H9 (cell line): ENCODE data around the gene NEMP2. TPM values are rescaled to one million over a fixed set of nuclear protein-coding genes. Genes with fewer than 3 reads are reported as not detected.
"Not testable (repeated sequence)": the region's sequence is repeated elsewhere in the genome, so short reads cannot be mapped to it uniquely, and the experiment has no call there.

Experiments used
- DNase-seq: peaks from one replicate; pipeline ENCODE4 v3.0.0-alpha.2; 2017
- H2AFZ ChIP-seq: one replicate; pipeline ENCODE4 v1.6.1; 2013; ENCODE audit warnings: mild to moderate bottlenecking, low read length, control low read depth, moderate library complexity
- H2AK5ac ChIP-seq: 2 replicates; pipeline ENCODE4 v1.6.1; 2013; ENCODE audit warnings: low read length, control low read depth, mixed read lengths; ENCODE audit not compliant: insufficient read length
- H2BK120ac ChIP-seq: one replicate; pipeline ENCODE4 v1.6.1; 2013; ENCODE audit warnings: low read depth, mild to moderate bottlenecking, low read length, control low read depth, inconsistent platforms; ENCODE audit not compliant: poor library complexity, severe bottlenecking
- H2BK12ac ChIP-seq: 2 replicates; pipeline ENCODE4 v1.6.1; 2013; ENCODE audit warnings: low read length, control low read depth, mixed read lengths, low read depth; ENCODE audit not compliant: insufficient read length
- H2BK15ac ChIP-seq: 2 replicates; pipeline ENCODE4 v1.6.1; 2013; ENCODE audit warnings: low read depth, low read length, control low read depth
- H2BK20ac ChIP-seq: one replicate; pipeline ENCODE4 v1.6.1; 2013; ENCODE audit warnings: low read depth, mild to moderate bottlenecking, low read length, control low read depth, inconsistent platforms; ENCODE audit not compliant: poor library complexity, severe bottlenecking
- H2BK5ac ChIP-seq: 2 replicates; pipeline ENCODE4 v1.6.1; 2013; ENCODE audit warnings: low read length, control low read depth, mixed read lengths; ENCODE audit not compliant: insufficient read length
- H3K14ac ChIP-seq: 2 replicates; pipeline ENCODE4 v1.6.1; 2013; ENCODE audit warnings: low read length, control low read depth; ENCODE audit not compliant: insufficient read depth
- H3K18ac ChIP-seq: 2 replicates; pipeline ENCODE4 v1.6.1; 2013; ENCODE audit warnings: low read depth, mild to moderate bottlenecking, mixed read lengths, low read length, control low read depth; ENCODE audit not compliant: insufficient read length
- H3K23ac ChIP-seq: 2 replicates; pipeline ENCODE4 v1.6.1; 2013; ENCODE audit warnings: low read length, control low read depth, mixed read lengths, low read depth; ENCODE audit not compliant: insufficient read length
- H3K23me2 ChIP-seq: 2 replicates; pipeline ENCODE4 v1.6.1; 2013; ENCODE audit warnings: low read depth, mild to moderate bottlenecking, mixed read lengths, low read length, control low read depth; ENCODE audit not compliant: insufficient read length, poor library complexity, severe bottlenecking
- H3K27ac ChIP-seq: 2 replicates; pipeline ENCODE4 v1.5.1; 2013; ENCODE audit warnings: low read length, control low read depth, mixed read lengths, low read depth; ENCODE audit not compliant: insufficient read length
- H3K27me3 ChIP-seq: 2 replicates; pipeline ENCODE4 v1.6.1; 2013; ENCODE audit warnings: low read length, control low read depth, inconsistent platforms; ENCODE audit not compliant: insufficient read depth
- H3K4ac ChIP-seq: 2 replicates; pipeline ENCODE4 v1.6.1; 2013; ENCODE audit warnings: low read depth, mild to moderate bottlenecking, control low read depth, inconsistent platforms, low read length, moderate library complexity
- H3K4me1 ChIP-seq: 2 replicates; pipeline ENCODE4 v1.6.1; 2013; ENCODE audit warnings: low read length, control low read depth, inconsistent platforms; ENCODE audit not compliant: insufficient read depth
- H3K4me2 ChIP-seq: 2 replicates; pipeline ENCODE4 v1.6.1; 2013; ENCODE audit warnings: low read length, control low read depth, mixed read lengths; ENCODE audit not compliant: insufficient read length, insufficient read depth
- H3K56ac ChIP-seq: 2 replicates; pipeline ENCODE4 v1.6.1; 2013; ENCODE audit warnings: low read depth, mild to moderate bottlenecking, mixed read lengths, low read length, control low read depth; ENCODE audit not compliant: insufficient read length
- H3K79me1 ChIP-seq: 2 replicates; pipeline ENCODE4 v1.6.1; 2013; ENCODE audit warnings: low read depth, mild to moderate bottlenecking, moderate library complexity, low read length, control low read depth, inconsistent platforms; ENCODE audit not compliant: insufficient read depth, poor library complexity, severe bottlenecking
- H3K79me2 ChIP-seq: 2 replicates; pipeline ENCODE4 v1.6.1; 2013; ENCODE audit warnings: low read length, control low read depth, inconsistent platforms; ENCODE audit not compliant: insufficient read depth
- H3K9ac ChIP-seq: 2 replicates; pipeline ENCODE4 v1.6.1; 2013; ENCODE audit warnings: low read length, control low read depth, mixed read lengths; ENCODE audit not compliant: insufficient read length; ENCODE audit errors: extremely low read depth
- H3K9me3 ChIP-seq: one replicate; pipeline ENCODE4 v1.6.1; 2013; ENCODE audit warnings: low read depth, low read length, inconsistent platforms; ENCODE audit not compliant: control insufficient read depth
- H3T11ph ChIP-seq: one replicate; pipeline ENCODE4 v1.6.1; 2013; ENCODE audit warnings: mild to moderate bottlenecking, low read length, control low read depth, inconsistent platforms
- H4K20me1 ChIP-seq: one replicate; pipeline ENCODE4 v1.6.1; 2013; ENCODE audit not compliant: control insufficient read depth, insufficient read length, insufficient read depth
- H4K5ac ChIP-seq: 2 replicates; pipeline ENCODE4 v1.6.1; 2013; ENCODE audit warnings: low read depth, mild to moderate bottlenecking, mixed read lengths, low read length, control low read depth; ENCODE audit not compliant: insufficient read length
- H4K8ac ChIP-seq: replicated peaks from 2 replicates; pipeline ENCODE4 v1.6.1; 2013; ENCODE audit warnings: low read length, control low read depth, mixed read lengths, low read depth; ENCODE audit not compliant: insufficient read length
- H4K91ac ChIP-seq: 2 replicates; pipeline ENCODE4 v1.6.1; 2013; ENCODE audit warnings: low read depth, mild to moderate bottlenecking, moderate library complexity, mixed read lengths, low read length, control low read depth; ENCODE audit not compliant: insufficient read length
- H3K27ac Mint-ChIP-seq, 3 experiments: 2 replicates in 2 of 3; 3 replicates in 1 of 3; pipeline ENCODE4 v1.8.0; 2020 to 2021; ENCODE audit warnings: mixed read lengths in 3 of 3, mild to moderate bottlenecking in 1 of 3, moderate library complexity in 1 of 3
- H3K27me3 Mint-ChIP-seq: 2 replicates; pipeline ENCODE4 v1.8.0; 2021; ENCODE audit warnings: low read depth, mild to moderate bottlenecking, moderate library complexity, mixed read lengths
- H3K36me3 Mint-ChIP-seq, 3 experiments: 2 replicates in 2 of 3; 3 replicates in 1 of 3; pipeline ENCODE4 v1.8.0; 2020 to 2021; ENCODE audit warnings: low read depth in 3 of 3, mixed read lengths in 3 of 3; ENCODE audit not compliant: insufficient read depth in 1 of 3
- H3K4me1 Mint-ChIP-seq, 2 experiments: 2 replicates each; pipeline ENCODE4 v1.8.0; 2020; ENCODE audit warnings: mixed read lengths in 2 of 2
- H3K4me3 Mint-ChIP-seq, 2 experiments: 2 replicates in 1 of 2; 3 replicates in 1 of 2; pipeline ENCODE4 v1.8.0; 2020 to 2021; ENCODE audit warnings: mild to moderate bottlenecking in 2 of 2, mixed read lengths in 2 of 2, moderate library complexity in 1 of 2
- H3K9me3 Mint-ChIP-seq, 2 experiments: 2 replicates in 1 of 2; 3 replicates in 1 of 2; pipeline ENCODE4 v1.8.0; 2020; ENCODE audit warnings: mild to moderate bottlenecking in 2 of 2, mixed read lengths in 2 of 2, moderate library complexity in 1 of 2
- WGBS: extraction: QIAGEN DNeasy Blood & Tissue Kit; methylation state at CpG from one replicate; pipeline ENCODE4 v1.1.7; 2013; ENCODE audit warnings: missing lambda C conversion rate, low lambda C conversion rate, mixed read lengths; ENCODE audit not compliant: insufficient read length; ENCODE audit errors: extremely low coverage; 5-methylcytosine and 5-hydroxymethylcytosine counted together
- total RNA-seq: library from RNA; stranded (reverse); gene quantifications from 2 replicates; pipeline ENCODE4 v1.2.1, GENCODE V29; 2021
- TF ChIP-seq, protein P1 (sequence below): fragments of 200-600 bp; sonication (generic); conservative IDR thresholded peaks from 3 replicates; pipeline ENCODE4 v1.8.0; 2021; ENCODE audit warnings: antibody characterized with exemption, mild to moderate bottlenecking

Gene NEMP2
- total RNA-seq, 1 experiment from 2014 or later: 5.3 TPM

DNA sequence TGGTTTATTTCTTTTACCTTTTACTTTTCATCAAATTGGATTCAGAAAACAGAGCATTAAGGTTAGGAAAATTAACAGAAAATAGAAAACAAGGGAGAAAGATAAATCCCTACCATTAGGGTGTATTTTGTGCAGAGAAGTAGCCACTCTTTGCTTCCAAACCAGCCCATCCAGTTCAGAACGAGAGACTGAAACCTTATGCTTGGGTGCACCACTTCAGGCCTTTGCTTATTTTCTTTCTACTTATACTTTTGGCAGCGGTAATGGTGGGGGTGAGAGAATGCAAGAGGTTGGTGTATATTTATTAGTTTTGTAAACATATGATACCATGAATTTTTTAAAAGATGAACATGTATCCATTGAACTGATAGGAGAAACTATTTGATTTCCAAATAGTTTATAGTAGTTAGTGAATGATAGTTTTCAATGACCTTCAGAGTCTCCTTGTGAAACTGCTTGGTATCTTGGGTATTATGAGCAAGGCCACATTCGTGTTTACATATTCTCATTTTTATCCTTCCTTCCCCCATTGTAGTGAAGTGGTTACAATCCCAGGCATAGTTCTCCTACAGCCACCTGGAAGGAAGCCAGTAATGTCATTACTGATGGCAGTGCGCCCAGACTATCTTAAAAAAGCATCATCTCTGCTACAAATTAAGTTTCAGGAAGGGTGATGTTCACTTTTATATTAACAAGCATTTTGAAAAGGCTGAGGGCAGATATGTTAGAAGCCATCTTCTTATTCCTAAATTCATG is 65.5 kb downstream of the NEMP2 start:
- Histone ChIP-seq H3K27me3 (no peaks in the 10 kb centered on the region), H4K8ac (no peak overlapping the region), H3K79me2 (no peaks in the 10 kb centered on the region), H3K23me2 (no peaks in the 10 kb centered on the region), H3K56ac (no peak overlapping the region), H3K9me3 (no peaks in the 10 kb centered on the region), H3K4me2 (no peak overlapping the region), H4K20me1 (no peaks in the 10 kb centered on the region), H3K79me1 (no peaks in the 10 kb centered on the region), H2BK5ac (no peak overlapping the region), H4K91ac (no peak overlapping the region), H3K4me1 (no peaks in the 10 kb centered on the region), H2BK120ac (no peak overlapping the region), H4K5ac (no peak overlapping the region), H3K9ac (no peak overlapping the region), H2AK5ac (no peak overlapping the region), H2BK12ac (no peak overlapping the region), H3K18ac (no peak overlapping the region), H2BK15ac (no peak overlapping the region), H3K14ac (no peak overlapping the region), H3K27ac (no peak overlapping the region), H2AFZ (no peak overlapping the region), H3T11ph (no peak overlapping the region), H3K4ac (no peak overlapping the region), H3K23ac (no peak overlapping the region), H2BK20ac (no peak overlapping the region)
- TF ChIP-seq, protein P1, sequence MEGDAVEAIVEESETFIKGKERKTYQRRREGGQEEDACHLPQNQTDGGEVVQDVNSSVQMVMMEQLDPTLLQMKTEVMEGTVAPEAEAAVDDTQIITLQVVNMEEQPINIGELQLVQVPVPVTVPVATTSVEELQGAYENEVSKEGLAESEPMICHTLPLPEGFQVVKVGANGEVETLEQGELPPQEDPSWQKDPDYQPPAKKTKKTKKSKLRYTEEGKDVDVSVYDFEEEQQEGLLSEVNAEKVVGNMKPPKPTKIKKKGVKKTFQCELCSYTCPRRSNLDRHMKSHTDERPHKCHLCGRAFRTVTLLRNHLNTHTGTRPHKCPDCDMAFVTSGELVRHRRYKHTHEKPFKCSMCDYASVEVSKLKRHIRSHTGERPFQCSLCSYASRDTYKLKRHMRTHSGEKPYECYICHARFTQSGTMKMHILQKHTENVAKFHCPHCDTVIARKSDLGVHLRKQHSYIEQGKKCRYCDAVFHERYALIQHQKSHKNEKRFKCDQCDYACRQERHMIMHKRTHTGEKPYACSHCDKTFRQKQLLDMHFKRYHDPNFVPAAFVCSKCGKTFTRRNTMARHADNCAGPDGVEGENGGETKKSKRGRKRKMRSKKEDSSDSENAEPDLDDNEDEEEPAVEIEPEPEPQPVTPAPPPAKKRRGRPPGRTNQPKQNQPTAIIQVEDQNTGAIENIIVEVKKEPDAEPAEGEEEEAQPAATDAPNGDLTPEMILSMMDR: no peak
- no peak for DNase-seq
- Mint-ChIP-seq H3K4me3 (no peak overlapping the region), H3K27me3 (peaks cover 3% of the 10 kb centered on the region), H3K9me3 (peaks cover 13 to 26% of the 10 kb centered on the region in 2 experiments), H3K36me3 (peaks cover 8 to 23% (median 18%) of the 10 kb centered on the region in 3 experiments), H3K4me1 (peaks cover 5 to 7% of the 10 kb centered on the region in 2 experiments; a peak in 2 of 4 replicates), H3K27ac (no peak overlapping the region)
- WGBS: no CpG with 5 or more reads among the region's 4 CpGs

DNA sequence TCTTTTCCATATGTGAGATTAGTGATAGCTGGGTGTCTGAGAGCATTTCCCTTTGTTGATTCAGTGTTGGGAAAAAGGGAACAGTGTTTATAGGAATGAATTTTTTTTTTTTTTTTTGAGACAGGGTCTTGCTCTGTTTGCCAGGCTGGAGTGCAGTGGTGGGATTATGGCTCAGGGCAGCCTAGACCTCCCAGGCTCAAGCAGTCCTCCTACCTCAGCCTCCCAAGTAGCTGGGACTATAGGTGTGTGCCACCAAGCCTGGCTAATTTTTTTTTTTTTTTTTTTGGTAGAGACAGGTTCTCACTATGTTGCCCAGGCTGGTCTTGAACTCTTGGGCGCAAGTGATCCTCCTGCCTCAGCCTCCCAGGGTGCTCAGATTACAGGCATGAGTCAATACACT is 66.2 kb downstream of the NEMP2 start:
- not testable (repeated sequence) for H2BK15ac ChIP-seq, H3T11ph ChIP-seq, DNase-seq, H4K20me1 ChIP-seq, H3K27ac ChIP-seq, H2BK5ac ChIP-seq, H3K18ac ChIP-seq, H4K8ac ChIP-seq, H3K56ac ChIP-seq, H2AFZ ChIP-seq, H2BK12ac ChIP-seq, H3K27ac Mint-ChIP-seq, H3K14ac ChIP-seq, H2BK20ac ChIP-seq, H3K27me3 Mint-ChIP-seq, H3K4me3 Mint-ChIP-seq, H3K27me3 ChIP-seq, H3K79me1 ChIP-seq, H3K9me3 ChIP-seq, H3K9ac ChIP-seq, H3K4me1 Mint-ChIP-seq, H2BK120ac ChIP-seq, H3K4me1 ChIP-seq, H3K23ac ChIP-seq, H4K5ac ChIP-seq, H3K79me2 ChIP-seq, H4K91ac ChIP-seq, H3K23me2 ChIP-seq, H3K4ac ChIP-seq, H3K4me2 ChIP-seq, H2AK5ac ChIP-seq
- no CpG with 5 or more reads among the region's 1 CpG for WGBS
- Mint-ChIP-seq H3K9me3 (peaks cover 13 to 20% of the 10 kb centered on the region in 2 experiments), H3K36me3 (peaks cover 8 to 23% (median 18%) of the 10 kb centered on the region in 3 experiments)
